ENCODE data around the gene AKR1B15.

DNA sequence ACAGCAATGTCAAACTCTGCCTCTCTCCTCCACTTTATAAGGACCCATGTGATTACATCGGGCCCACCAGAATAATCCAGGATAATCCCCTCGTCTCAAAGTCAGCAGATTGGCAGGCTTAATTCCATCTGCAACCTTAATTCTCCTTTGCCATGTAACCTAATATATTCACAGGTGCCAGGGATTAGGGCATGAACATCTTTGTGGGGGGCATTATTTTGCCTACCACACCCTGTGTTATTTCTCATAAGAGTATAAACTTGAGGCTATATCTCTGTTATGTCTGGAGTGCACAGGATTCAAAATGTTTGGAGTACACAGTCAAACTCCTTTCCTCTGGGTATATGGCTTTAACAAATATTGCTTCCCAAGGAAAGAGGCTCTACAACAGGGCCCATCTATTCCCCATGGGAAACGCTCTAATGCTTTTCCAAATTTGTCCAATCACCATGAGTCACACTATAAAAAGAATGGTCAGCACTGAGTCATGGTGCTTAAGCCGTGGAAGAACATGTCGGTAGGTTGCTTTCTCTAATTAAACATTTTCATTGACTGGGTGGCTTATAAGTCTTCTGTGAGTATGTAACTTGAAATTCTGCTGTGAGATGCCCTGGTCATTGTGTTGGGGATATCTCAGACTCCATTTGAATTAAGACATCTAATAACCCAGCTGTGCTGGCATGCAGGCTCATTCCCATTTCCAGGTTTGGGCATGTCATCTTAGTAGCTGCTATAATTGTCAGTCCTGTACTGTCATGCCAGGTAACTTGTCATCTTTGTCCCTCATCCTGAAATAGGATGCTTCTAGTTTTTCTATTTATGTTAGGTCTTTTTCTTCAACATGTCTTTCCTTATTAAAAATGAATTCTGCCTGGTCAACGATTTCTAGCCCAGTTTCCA lies 33.1 kb upstream of the AKR1B15 start:
- TF ChIP-seq, protein P1, sequence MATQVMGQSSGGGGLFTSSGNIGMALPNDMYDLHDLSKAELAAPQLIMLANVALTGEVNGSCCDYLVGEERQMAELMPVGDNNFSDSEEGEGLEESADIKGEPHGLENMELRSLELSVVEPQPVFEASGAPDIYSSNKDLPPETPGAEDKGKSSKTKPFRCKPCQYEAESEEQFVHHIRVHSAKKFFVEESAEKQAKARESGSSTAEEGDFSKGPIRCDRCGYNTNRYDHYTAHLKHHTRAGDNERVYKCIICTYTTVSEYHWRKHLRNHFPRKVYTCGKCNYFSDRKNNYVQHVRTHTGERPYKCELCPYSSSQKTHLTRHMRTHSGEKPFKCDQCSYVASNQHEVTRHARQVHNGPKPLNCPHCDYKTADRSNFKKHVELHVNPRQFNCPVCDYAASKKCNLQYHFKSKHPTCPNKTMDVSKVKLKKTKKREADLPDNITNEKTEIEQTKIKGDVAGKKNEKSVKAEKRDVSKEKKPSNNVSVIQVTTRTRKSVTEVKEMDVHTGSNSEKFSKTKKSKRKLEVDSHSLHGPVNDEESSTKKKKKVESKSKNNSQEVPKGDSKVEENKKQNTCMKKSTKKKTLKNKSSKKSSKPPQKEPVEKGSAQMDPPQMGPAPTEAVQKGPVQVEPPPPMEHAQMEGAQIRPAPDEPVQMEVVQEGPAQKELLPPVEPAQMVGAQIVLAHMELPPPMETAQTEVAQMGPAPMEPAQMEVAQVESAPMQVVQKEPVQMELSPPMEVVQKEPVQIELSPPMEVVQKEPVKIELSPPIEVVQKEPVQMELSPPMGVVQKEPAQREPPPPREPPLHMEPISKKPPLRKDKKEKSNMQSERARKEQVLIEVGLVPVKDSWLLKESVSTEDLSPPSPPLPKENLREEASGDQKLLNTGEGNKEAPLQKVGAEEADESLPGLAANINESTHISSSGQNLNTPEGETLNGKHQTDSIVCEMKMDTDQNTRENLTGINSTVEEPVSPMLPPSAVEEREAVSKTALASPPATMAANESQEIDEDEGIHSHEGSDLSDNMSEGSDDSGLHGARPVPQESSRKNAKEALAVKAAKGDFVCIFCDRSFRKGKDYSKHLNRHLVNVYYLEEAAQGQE (IDR thresholded peaks at IDR 0.05; ENCODE audit: low read depth): no peak
- peak; percentile 83 for TF ChIP-seq SP1 (IDR thresholded peaks at IDR 0.05; ENCODE audit: low read depth)
- no peak for TF ChIP-seq EZH2phosphoT487 (IDR thresholded peaks at IDR 0.05; ENCODE audit: borderline replicate concordance)
- no peak; the same call in 1 of the 2 replicates for TF ChIP-seq POLR2AphosphoS5 (IDR thresholded peaks at IDR 0.05; ENCODE audit: low read depth, low read length)
- TF ChIP-seq, protein P2, sequence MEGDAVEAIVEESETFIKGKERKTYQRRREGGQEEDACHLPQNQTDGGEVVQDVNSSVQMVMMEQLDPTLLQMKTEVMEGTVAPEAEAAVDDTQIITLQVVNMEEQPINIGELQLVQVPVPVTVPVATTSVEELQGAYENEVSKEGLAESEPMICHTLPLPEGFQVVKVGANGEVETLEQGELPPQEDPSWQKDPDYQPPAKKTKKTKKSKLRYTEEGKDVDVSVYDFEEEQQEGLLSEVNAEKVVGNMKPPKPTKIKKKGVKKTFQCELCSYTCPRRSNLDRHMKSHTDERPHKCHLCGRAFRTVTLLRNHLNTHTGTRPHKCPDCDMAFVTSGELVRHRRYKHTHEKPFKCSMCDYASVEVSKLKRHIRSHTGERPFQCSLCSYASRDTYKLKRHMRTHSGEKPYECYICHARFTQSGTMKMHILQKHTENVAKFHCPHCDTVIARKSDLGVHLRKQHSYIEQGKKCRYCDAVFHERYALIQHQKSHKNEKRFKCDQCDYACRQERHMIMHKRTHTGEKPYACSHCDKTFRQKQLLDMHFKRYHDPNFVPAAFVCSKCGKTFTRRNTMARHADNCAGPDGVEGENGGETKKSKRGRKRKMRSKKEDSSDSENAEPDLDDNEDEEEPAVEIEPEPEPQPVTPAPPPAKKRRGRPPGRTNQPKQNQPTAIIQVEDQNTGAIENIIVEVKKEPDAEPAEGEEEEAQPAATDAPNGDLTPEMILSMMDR (IDR thresholded peaks at IDR 0.05 in 2 of 3, conservative IDR thresholded peaks at IDR 0.05 in 1 of 3; ENCODE audit: borderline replicate concordance in 1 of 3, insufficient read depth in 1 of 3, low read depth in 2 of 3, low read length in 2 of 3): no peak
- TF ChIP-seq, protein P3, sequence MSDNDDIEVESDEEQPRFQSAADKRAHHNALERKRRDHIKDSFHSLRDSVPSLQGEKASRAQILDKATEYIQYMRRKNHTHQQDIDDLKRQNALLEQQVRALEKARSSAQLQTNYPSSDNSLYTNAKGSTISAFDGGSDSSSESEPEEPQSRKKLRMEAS (IDR thresholded peaks at IDR 0.05): 0 out of 2 replicates have a peak, but pooled peaks have one; percentile 41
- no peak for TF ChIP-seq POLR2A (IDR thresholded peaks at IDR 0.05; ENCODE audit: borderline replicate concordance, extremely low read depth, insufficient read depth, insufficient read length)
- 0 out of 2 replicates have a peak, but pooled peaks have one; percentile 12 for TF ChIP-seq CEBPB (IDR thresholded peaks at IDR 0.05; ENCODE audit: low read depth)
- no peak for TF ChIP-seq SIN3A (IDR thresholded peaks at IDR 0.05; ENCODE audit: low read depth)
- TF ChIP-seq EZH2 (IDR thresholded peaks at IDR 0.05): no peak
- peak; percentile 22 for TF ChIP-seq TCF7L2 (IDR thresholded peaks at IDR 0.05; ENCODE audit: borderline replicate concordance, extremely low read depth, insufficient read depth, insufficient read length)
